BLaER1 treated with 17β-estradiol and CSF1 and Interleukin-3, amounts not matched to agents 10 nM and 100 nM (cell line): Measurements from ENCODE around the gene RGMB.
A peak's percentile ranks its signal among the peaks of the same experiment; 100 is the strongest.

Experiments used
- H3K27ac ChIP-seq, 11 experiments: shearing (Covaris generic); formaldehyde crosslinking; 2 replicates each; pipeline ENCODE4 v1.8.1; 2022
- H3K27me3 ChIP-seq, 11 experiments: shearing (Covaris generic); formaldehyde crosslinking; 2 replicates each; pipeline ENCODE4 v1.8.1; 2022
- H3K36me3 ChIP-seq, 11 experiments: shearing (Covaris generic); formaldehyde crosslinking; 2 replicates each; pipeline ENCODE4 v1.8.1; 2022
- H3K4me1 ChIP-seq, 10 experiments: shearing (Covaris generic); formaldehyde crosslinking; 2 replicates each; pipeline ENCODE4 v1.8.1; 2022
- H3K4me2 ChIP-seq, 11 experiments: shearing (Covaris generic); formaldehyde crosslinking; 2 replicates each; pipeline ENCODE4 v1.8.1; 2022
- H3K4me3 ChIP-seq, 10 experiments: shearing (Covaris generic); formaldehyde crosslinking; 2 replicates each; pipeline ENCODE4 v1.8.1; 2022
- H3K9ac ChIP-seq, 11 experiments: shearing (Covaris generic); formaldehyde crosslinking; 2 replicates each; pipeline ENCODE4 v1.8.1; 2022
- H3K9me3 ChIP-seq, 11 experiments: shearing (Covaris generic); formaldehyde crosslinking; replicated peaks in 1 of 11; 2 replicates each; pipeline ENCODE4 v1.8.1; 2022
- H4K20me1 ChIP-seq, 11 experiments: shearing (Covaris generic); formaldehyde crosslinking; 2 replicates each; pipeline ENCODE4 v1.8.1; 2022
- Cebpa-rat ChIP-seq, 11 experiments: shearing (Covaris generic); IDR thresholded peaks; 2 replicates each; pipeline ENCODE4 v1.8.1; 2022

Gene RGMB

DNA sequence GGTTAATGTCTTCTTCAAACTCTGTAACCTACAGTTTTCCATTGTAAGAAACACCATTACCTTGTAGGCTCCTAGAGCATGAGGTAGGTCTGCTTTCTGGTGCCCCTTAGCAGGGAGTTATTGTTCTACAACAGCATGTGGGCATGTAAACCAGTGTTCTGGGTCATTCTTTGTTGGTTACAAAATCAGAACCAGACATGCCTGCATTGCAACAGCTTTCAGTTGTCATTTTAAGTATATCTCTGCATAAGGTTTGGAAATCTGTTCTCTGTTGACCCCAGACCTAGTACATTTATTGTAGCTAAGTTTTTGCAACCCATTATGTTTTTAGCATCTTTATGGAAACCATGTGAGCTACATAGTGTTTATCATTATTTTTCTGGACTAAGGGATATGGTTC is 10.9 kb downstream of the RGMB start:
- peaks cover 10 to 47% (median 33%) of the 10 kb centered on the region in 10 experiments; a peak in 16 of 20 replicates for H3K4me1 ChIP-seq
- H3K4me3 ChIP-seq, result no peak overlapping the region
- peaks cover 62 to 100% (median 89%) of the 10 kb centered on the region in 11 experiments for H3K36me3 ChIP-seq
- H3K9ac ChIP-seq, result no peak overlapping the region
- no peaks in the 10 kb centered on the region; a peak in 1 of 22 replicates for H3K9me3 ChIP-seq
- H3K27ac ChIP-seq, result no peak overlapping the region
- TF ChIP-seq Cebpa-rat (IDR thresholded peaks at IDR 0.05), result no peak
- peaks cover 30 to 100% (median 71%) of the 10 kb centered on the region in 11 experiments; a peak in 19 of 22 replicates for H4K20me1 ChIP-seq
- no peaks in the 10 kb centered on the region for H3K27me3 ChIP-seq
- H3K4me2 ChIP-seq, result no peak overlapping the region

GRCh38 chr5:98785244-98785643 is 11.8 kb downstream of the RGMB start:
- Histone ChIP-seq H3K9ac (no peak overlapping the region), H4K20me1 (peaks cover 25 to 100% (median 76%) of the 10 kb centered on the region in 11 experiments; a peak in 19 of 22 replicates), H3K4me1 (peaks cover 7 to 41% (median 32%) of the 10 kb centered on the region in 10 experiments; a peak in 15 of 20 replicates), H3K27ac (no peak overlapping the region), H3K36me3 (peaks cover 53 to 100% (median 86%) of the 10 kb centered on the region in 11 experiments), H3K4me3 (no peak overlapping the region), H3K4me2 (peak overlapping the region in 1 of 11 experiments; percentile 30; a peak in 2 of 22 replicates), H3K9me3 (no peaks in the 10 kb centered on the region; a peak in 1 of 22 replicates), H3K27me3 (no peaks in the 10 kb centered on the region)
- no peak for TF ChIP-seq Cebpa-rat (IDR thresholded peaks at IDR 0.05)

- Histone ChIP-seq H3K9ac (no peak overlapping the region), H3K27ac (no peak overlapping the region), H3K4me2 (peak overlapping the region in 8 of 11 experiments; percentile 2 to 51 (median 21); a peak in 10 of 22 replicates), H3K27me3 (no peaks in the 10 kb centered on the region), H3K4me1 (peaks cover 0 to 37% (median 26%) of the 10 kb centered on the region in 10 experiments; a peak in 14 of 20 replicates), H3K9me3 (no peaks in the 10 kb centered on the region; a peak in 1 of 22 replicates), H3K36me3 (peaks cover 47 to 100% (median 78%) of the 10 kb centered on the region in 11 experiments), H3K4me3 (no peak overlapping the region), H4K20me1 (peaks cover 25 to 100% (median 82%) of the 10 kb centered on the region in 11 experiments; a peak in 19 of 22 replicates)
- TF ChIP-seq Cebpa-rat (IDR thresholded peaks at IDR 0.05), result no peak
These were observed 12.9 kb downstream of the RGMB start for GRCh38 chr5:98786191-98786853.

- Histone ChIP-seq H4K20me1 (peaks cover 25 to 100% (median 80%) of the 10 kb centered on the region in 11 experiments; a peak in 19 of 22 replicates), H3K4me1 (peaks cover 0 to 37% (median 26%) of the 10 kb centered on the region in 10 experiments; a peak in 14 of 20 replicates), H3K27ac (no peak overlapping the region), H3K4me3 (no peak overlapping the region), H3K9ac (no peak overlapping the region; a peak in 1 of 22 replicates), H3K27me3 (no peaks in the 10 kb centered on the region), H3K4me2 (peak overlapping the region in 6 of 11 experiments; percentile 8 to 51 (median 22); a peak in 10 of 22 replicates), H3K9me3 (no peaks in the 10 kb centered on the region; a peak in 1 of 22 replicates), H3K36me3 (peaks cover 38 to 99% (median 76%) of the 10 kb centered on the region in 11 experiments)
- no peak for TF ChIP-seq Cebpa-rat (IDR thresholded peaks at IDR 0.05)
These were observed 13.8 kb downstream of the RGMB start for GRCh38 chr5:98787131-98787719.

DNA sequence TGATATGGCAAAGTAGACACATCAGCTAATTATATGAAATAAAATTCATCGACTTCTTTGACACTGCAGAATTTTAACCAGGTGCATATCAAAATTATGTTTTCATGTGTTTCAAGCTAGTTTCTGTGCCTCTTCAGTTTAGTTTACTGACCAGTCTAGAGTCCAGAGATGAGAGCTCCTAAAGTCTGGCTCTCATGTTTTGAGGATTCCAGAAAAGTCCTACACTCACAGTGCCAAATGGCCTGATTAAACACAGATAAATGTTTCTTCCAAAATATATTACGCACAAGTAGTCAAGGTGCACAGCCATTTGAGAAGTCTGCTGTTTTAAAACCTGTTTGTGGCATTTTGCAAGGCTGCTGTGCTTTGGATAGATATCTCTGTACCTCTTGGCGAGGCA is 15.6 kb downstream of the RGMB start:
- H3K4me1 ChIP-seq, result peaks cover 0 to 33% (median 26%) of the 10 kb centered on the region in 10 experiments; a peak in 14 of 20 replicates
- H4K20me1 ChIP-seq, result peaks cover 16 to 96% (median 75%) of the 10 kb centered on the region in 11 experiments; a peak in 19 of 22 replicates
- H3K27me3 ChIP-seq, result no peaks in the 10 kb centered on the region

GRCh38 chr5:98791001-98791519 is 17.6 kb downstream of the RGMB start:
- no peak overlapping the region for H3K27ac ChIP-seq
- H3K9me3 ChIP-seq, result peaks cover 0 to 6% (median 0%) of the 10 kb centered on the region in 11 experiments; a peak in 4 of 22 replicates
- H3K4me2 ChIP-seq, result no peak overlapping the region
- H3K4me3 ChIP-seq, result no peak overlapping the region
- TF ChIP-seq Cebpa-rat (IDR thresholded peaks at IDR 0.05), result no peak
- H3K27me3 ChIP-seq, result no peaks in the 10 kb centered on the region
- peaks cover 3 to 29% (median 24%) of the 10 kb centered on the region in 10 experiments; a peak in 16 of 20 replicates for H3K4me1 ChIP-seq
- H3K9ac ChIP-seq, result no peak overlapping the region
- H3K36me3 ChIP-seq, result peaks cover 27 to 92% (median 62%) of the 10 kb centered on the region in 11 experiments
- peaks cover 5 to 95% (median 57%) of the 10 kb centered on the region in 11 experiments; a peak in 19 of 22 replicates for H4K20me1 ChIP-seq

More for the DNA sequence above, 15.6 kb downstream of the RGMB start:
- H3K36me3 ChIP-seq, result peaks cover 35 to 98% (median 73%) of the 10 kb centered on the region in 11 experiments
- H3K4me3 ChIP-seq, result no peak overlapping the region
- no peak overlapping the region for H3K4me2 ChIP-seq
- H3K9ac ChIP-seq, result no peak overlapping the region
- no peak for TF ChIP-seq Cebpa-rat (IDR thresholded peaks at IDR 0.05)
- H3K27ac ChIP-seq, result no peak overlapping the region
- H3K9me3 ChIP-seq, result peaks cover 0 to 6% (median 0%) of the 10 kb centered on the region in 11 experiments; a peak in 4 of 22 replicates

- Histone ChIP-seq H3K4me3 (no peak overlapping the region), H4K20me1 (peaks cover 0 to 92% (median 47%) of the 10 kb centered on the region in 11 experiments; a peak in 17 of 22 replicates), H3K27me3 (no peaks in the 10 kb centered on the region), H3K9ac (no peak overlapping the region), H3K36me3 (peaks cover 27 to 82% (median 53%) of the 10 kb centered on the region in 11 experiments), H3K4me2 (no peak overlapping the region), H3K9me3 (peaks cover 0 to 6% (median 0%) of the 10 kb centered on the region in 11 experiments; a peak in 4 of 22 replicates), H3K4me1 (peaks cover 0 to 29% (median 20%) of the 10 kb centered on the region in 10 experiments; a peak in 16 of 20 replicates), H3K27ac (no peak overlapping the region)
- TF ChIP-seq Cebpa-rat (IDR thresholded peaks at IDR 0.05), result no peak
These were observed 18.6 kb downstream of the RGMB start for GRCh38 chr5:98791898-98792580.

DNA sequence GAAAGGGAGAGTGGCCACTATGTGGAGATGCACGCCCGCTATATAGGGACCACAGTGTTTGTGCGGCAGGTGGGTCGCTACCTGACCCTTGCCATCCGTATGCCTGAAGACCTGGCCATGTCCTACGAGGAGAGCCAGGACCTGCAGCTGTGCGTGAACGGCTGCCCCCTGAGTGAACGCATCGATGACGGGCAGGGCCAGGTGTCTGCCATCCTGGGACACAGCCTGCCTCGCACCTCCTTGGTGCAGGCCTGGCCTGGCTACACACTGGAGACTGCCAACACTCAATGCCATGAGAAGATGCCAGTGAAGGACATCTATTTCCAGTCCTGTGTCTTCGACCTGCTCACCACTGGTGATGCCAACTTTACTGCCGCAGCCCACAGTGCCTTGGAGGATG is 19.8 kb downstream of the RGMB start:
- no peak overlapping the region for H3K4me3 ChIP-seq
- peaks cover 0 to 6% (median 0%) of the 10 kb centered on the region in 11 experiments; a peak in 4 of 22 replicates for H3K9me3 ChIP-seq
- peaks cover 0 to 23% (median 13%) of the 10 kb centered on the region in 10 experiments; a peak in 15 of 20 replicates for H3K4me1 ChIP-seq
- H4K20me1 ChIP-seq, result peaks cover 0 to 83% (median 40%) of the 10 kb centered on the region in 11 experiments; a peak in 16 of 22 replicates
- no peak overlapping the region for H3K4me2 ChIP-seq
- TF ChIP-seq Cebpa-rat (IDR thresholded peaks at IDR 0.05), result no peak
- H3K27ac ChIP-seq, result no peak overlapping the region
- no peak overlapping the region for H3K9ac ChIP-seq
- no peaks in the 10 kb centered on the region for H3K27me3 ChIP-seq
- H3K36me3 ChIP-seq, result peaks cover 25 to 79% (median 44%) of the 10 kb centered on the region in 11 experiments
